ENCODE results near the gene HSPB1.
A peak's percentile ranks its signal among the peaks of the same experiment; 100 is the strongest.
"Not testable (repeated sequence)": the region's sequence is repeated elsewhere in the genome, so short reads cannot be mapped to it uniquely, and the experiment has no call there.

HSPB1 gene

DNA sequence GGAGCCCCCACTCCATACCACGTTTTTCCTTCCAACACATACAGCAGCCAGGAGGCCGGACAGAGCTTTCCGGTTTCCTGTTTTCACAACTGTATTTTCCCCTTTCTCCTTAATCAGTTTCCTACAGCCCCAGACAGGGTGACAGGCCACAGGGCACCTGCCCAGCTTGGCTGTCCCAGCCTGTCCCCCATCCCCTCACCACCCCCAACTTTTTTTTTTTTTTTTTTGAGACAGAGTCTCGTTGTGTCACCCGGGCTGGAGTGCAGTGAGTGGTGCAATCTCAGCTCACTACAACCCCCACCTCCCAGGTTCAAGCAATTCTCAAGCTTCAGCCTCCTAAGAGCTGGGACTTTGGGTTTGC is 10.3 kb upstream of the HSPB1 start:
- FAIRE-seq (no peak), DNase-seq (ENCODE audit: insufficient read length, low spot score) (no peak)
- TF ChIP-seq, protein P1, sequence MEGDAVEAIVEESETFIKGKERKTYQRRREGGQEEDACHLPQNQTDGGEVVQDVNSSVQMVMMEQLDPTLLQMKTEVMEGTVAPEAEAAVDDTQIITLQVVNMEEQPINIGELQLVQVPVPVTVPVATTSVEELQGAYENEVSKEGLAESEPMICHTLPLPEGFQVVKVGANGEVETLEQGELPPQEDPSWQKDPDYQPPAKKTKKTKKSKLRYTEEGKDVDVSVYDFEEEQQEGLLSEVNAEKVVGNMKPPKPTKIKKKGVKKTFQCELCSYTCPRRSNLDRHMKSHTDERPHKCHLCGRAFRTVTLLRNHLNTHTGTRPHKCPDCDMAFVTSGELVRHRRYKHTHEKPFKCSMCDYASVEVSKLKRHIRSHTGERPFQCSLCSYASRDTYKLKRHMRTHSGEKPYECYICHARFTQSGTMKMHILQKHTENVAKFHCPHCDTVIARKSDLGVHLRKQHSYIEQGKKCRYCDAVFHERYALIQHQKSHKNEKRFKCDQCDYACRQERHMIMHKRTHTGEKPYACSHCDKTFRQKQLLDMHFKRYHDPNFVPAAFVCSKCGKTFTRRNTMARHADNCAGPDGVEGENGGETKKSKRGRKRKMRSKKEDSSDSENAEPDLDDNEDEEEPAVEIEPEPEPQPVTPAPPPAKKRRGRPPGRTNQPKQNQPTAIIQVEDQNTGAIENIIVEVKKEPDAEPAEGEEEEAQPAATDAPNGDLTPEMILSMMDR (IDR thresholded peaks at IDR 0.05; ENCODE audit: insufficient read depth, missing control alignments), result no peak

DNA sequence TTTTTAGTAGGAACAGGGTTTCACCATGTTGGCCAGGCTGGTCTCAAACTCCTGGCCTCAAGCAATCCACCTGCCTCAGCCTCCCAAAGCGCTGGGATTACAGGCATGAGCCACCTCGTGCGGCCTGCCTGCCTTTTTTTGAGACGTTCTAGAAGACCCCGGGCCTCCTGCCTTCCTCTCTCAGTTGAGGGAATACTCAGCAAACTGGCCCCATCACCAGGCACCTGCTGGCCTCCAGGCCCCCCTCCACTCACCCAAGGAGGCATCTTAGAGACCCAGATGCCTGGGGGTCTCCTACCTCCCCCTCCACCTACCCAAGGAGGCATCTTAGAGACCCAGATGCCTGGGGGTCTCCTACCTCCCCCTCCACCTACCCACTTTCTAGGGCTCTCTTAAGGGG is 9.6 kb upstream of the HSPB1 start:
- not testable (repeated sequence) for FAIRE-seq

DNA sequence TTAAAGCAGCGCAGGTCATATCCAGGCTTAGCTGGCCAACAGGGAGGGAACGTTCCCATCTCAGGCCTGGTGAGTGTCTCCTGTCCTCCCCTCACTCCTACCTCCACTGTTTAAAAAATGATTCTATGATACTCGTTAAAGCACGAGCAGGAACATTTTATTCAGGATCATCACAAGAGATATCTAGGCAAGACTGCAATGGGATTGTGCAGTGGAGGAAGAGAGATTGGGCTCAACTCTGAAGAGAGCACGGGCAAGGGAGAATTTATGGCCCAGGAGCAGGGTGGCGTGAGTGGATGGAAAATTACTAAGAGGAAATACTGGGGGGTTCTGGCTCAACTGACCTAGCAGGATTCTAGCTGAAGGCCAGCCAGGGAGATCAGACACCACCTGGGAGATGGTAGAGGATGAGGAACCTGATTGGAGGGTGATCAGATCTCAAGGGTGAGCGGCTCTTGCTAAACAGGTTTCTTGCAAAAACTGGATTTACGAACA is 9.0 kb upstream of the HSPB1 start:
- FAIRE-seq, result no peak
- no peak for DNase-seq (ENCODE audit: insufficient read length, low spot score)
- TF ChIP-seq, protein P1 (IDR thresholded peaks at IDR 0.05; ENCODE audit: insufficient read depth, missing control alignments), result no peak

More for the DNA sequence above, 9.6 kb upstream of the HSPB1 start:
- not testable (repeated sequence) for DNase-seq (ENCODE audit: insufficient read length, low spot score)

DNA sequence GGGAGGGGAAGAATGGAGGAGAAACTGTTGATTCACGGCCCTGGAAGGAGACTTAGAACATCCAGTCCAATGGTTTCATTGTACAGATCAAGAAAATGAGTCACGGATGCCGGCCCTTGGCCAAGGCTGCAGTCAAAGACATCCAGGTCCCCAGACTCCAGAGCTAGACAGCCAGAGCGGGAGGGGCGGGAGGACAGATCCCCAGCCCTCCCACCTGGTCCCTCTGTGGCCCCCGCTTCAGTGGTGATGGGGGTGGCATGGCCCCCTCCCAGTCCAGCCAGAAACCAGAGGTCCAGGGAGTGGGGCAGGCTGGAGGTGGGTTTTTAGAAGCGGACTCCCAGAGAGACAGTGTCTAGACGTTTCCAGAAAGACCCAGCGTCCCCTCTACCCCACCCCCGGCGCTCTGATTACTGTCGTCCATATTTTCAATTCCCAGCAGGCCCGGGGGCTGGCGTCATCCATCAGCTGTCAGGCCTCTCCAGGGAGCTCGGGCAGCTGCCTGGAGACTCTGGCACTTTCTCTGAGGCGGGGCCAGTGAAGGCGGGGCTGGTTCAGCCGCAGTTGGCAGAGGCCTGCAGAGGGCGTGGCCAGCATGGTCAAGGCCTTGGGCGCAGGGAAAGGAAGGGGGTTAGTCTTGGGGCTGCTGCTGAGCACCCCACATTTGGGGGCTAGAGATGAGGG is 8.0 kb upstream of the HSPB1 start:
- TF ChIP-seq, protein P1 (IDR thresholded peaks at IDR 0.05; ENCODE audit: insufficient read depth, missing control alignments), result no peak
- FAIRE-seq (no peak), DNase-seq (ENCODE audit: insufficient read length, low spot score) (peak; percentile 67)

DNA sequence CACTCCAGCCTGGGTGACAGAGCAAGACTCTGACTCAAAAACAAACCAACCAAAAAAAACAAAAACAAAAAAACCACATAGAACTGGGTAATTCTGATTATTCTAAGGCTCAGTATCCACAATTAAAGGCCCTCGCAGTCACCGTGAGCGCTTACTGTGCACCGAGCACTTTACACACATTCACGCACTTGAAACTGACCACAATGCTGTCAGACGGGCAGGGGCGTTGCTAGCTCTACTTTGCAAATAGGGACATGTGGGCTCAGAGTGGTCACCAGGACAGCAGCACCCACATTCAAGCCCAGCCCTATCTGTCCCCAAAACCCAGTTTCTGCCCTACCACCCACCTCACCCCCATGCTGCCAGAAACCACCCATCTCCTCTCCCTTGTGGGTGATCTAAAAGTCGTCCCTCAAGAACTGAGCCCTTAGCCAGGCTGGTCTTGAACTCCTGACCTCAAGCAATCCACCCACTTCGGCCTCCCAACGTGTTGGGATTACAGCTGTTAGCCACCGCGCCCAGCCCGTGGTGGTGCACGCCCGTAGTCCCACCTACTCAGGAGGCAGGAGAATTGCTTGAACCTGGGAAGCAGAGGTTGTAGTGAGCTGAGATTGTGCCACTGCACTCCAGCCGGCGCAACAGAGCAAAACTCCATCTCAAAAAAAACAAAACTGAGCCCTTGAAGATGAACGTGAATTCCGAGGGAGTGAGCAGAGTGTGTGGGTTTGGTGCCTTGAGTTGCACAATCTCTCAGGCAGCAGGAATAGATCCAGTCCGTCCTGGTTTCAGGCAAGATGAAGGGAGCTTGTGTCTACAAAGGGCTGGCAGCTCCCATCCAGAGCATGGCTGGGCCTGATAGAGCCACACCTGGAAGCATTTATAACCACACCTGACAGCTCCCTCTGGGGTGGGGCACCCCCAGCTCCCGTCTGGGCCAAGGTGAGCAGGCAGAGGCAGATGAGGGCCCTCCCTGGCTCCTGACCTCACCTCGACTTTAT is 5.4 kb upstream of the HSPB1 start:
- FAIRE-seq, result no peak
- TF ChIP-seq, protein P1 (IDR thresholded peaks at IDR 0.05; ENCODE audit: insufficient read depth, missing control alignments), result no peak
- DNase-seq (ENCODE audit: insufficient read length, low spot score), result no peak

DNA sequence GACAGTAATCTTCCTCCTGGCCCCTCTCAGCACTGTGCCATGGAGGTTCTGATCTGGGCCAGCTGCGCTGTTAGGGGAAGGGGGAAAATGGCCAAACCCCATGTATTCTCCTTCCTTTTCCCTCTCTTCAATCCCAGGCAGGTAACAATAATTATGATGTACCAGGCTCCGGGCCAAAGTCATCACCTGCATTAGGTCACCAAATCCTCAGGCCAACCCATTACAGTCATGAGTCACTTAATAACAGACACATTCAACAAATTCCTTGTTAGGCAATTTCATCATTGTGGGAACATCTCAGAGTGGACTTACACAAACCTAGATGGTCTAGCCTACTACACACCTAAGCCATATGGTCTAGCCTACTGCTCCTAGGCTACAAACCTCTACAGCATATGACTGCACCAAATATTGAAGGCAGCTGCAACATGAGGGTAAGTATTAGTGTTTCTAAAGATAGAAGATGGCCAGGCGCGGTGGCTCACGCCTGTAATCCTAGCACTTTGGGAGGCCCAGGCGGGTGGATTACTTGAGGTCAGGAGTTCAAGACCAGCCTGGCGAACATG is 2.2 kb upstream of the HSPB1 start:
- DNase-seq (ENCODE audit: insufficient read length, low spot score), result no peak
- no peak for FAIRE-seq
- TF ChIP-seq, protein P1 (IDR thresholded peaks at IDR 0.05; ENCODE audit: insufficient read depth, missing control alignments), result no peak

DNA sequence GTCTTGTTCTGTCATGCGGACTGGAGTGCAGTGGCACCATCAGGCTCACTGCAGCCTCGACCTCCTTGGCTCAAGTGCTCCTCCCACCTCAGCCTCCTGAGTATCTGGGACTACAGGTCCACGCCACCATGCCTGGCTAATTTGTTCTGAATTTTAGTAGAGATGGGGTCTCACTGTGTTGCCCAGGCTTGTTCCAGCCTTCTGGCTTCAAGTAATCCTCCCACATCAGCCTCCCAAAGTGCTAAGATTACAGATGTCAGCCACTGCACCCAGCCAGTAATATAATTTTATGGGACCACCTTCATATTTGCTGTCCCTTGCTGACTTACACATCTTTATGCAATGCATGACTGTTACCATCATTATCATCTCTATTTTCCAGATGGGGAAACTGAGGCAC is 1.5 kb upstream of the HSPB1 start:
- DNase-seq (ENCODE audit: insufficient read length, low spot score) (no peak), FAIRE-seq (no peak)
- TF ChIP-seq, protein P1 (IDR thresholded peaks at IDR 0.05; ENCODE audit: insufficient read depth, missing control alignments), result no peak

All from D721Med (cell line).